K562 (cell line): ENCODE measurements around the gene NOC4L. TPM values are rescaled to one million over a fixed set of nuclear protein-coding genes. Genes with fewer than 3 reads are reported as not detected.
A peak's percentile ranks its signal among the peaks of the same experiment; 100 is the strongest.

Experiments used
- BHLHE40 ChIP-seq: IDR thresholded peaks from 2 replicates; pipeline ENCODE4 v1.6.1; 2011; ENCODE audit warnings: low read length, improper control_type of control experiment
- CREB1 ChIP-seq, 2 experiments: sonication (generic) in 1 of 2; formaldehyde crosslinking in 1 of 2; IDR thresholded peaks; 2 replicates each; pipeline versions ENCODE4 v1.6.1 to v1.8.0; 2012 to 2022; ENCODE audit warnings: inconsistent platforms in 1 of 2, mild to moderate bottlenecking in 1 of 2, missing genetic modification reagents in 1 of 2, moderate library complexity in 1 of 2
- E2F3 ChIP-seq: fragments of 250-450 bp; sonication (Bioruptor Pico); IDR thresholded peaks from 2 replicates; pipeline ENCODE4 v1.4.0; 2020; ENCODE audit warnings: mild to moderate bottlenecking
- GATAD2A ChIP-seq: fragments of 450-650 bp; IDR thresholded peaks from 2 replicates; pipeline ENCODE4 v1.6.1; 2017
- HCFC1 ChIP-seq: IDR thresholded peaks from 2 replicates; pipeline ENCODE4 v1.6.1; 2012; ENCODE audit warnings: low read depth, low read length, improper control_type of control experiment
- NR2C1 ChIP-seq, 2 experiments: fragments of 450-650 bp; IDR thresholded peaks; 2 replicates each; pipeline ENCODE4 v1.6.1; 2017; ENCODE audit warnings: mild to moderate bottlenecking in 2 of 2, antibody characterized with exemption in 1 of 2, inconsistent platforms in 1 of 2, missing compliant biosample characterization in 1 of 2, missing genetic modification characterization in 1 of 2
- POLR2AphosphoS2 ChIP-seq: IDR thresholded peaks from 2 replicates; pipeline ENCODE4 v1.6.1; 2012; ENCODE audit warnings: low read length, improper control_type of control experiment
- RBM39 ChIP-seq: fragments of 200-400 bp; formaldehyde crosslinking; optimal IDR thresholded peaks from 2 replicates; pipeline ENCODE3; 2018; ENCODE audit warnings: low read depth, low read length
- SPI1 ChIP-seq: IDR thresholded peaks from 2 replicates; pipeline ENCODE4 v1.6.1; 2011; ENCODE audit warnings: low read depth, low read length, control low read depth, borderline replicate concordance
- SREBF2 ChIP-seq: sonication (generic); formaldehyde crosslinking; IDR thresholded peaks from 2 replicates; pipeline ENCODE4 v1.4.0; 2020; ENCODE audit warnings: mild to moderate bottlenecking, missing genetic modification reagents
- SUPT5H ChIP-seq: fragments of 450-650 bp; IDR thresholded peaks from 2 replicates; pipeline ENCODE4 v1.6.1; 2016
- TFAM ChIP-seq: fragments of 250-450 bp; sonication (Bioruptor Pico); conservative IDR thresholded peaks from 2 replicates; pipeline ENCODE4 v1.5.0; 2021; ENCODE audit warnings: mild to moderate bottlenecking, moderate library complexity
- THRAP3 ChIP-seq: fragments of 450-650 bp; IDR thresholded peaks from 2 replicates; pipeline ENCODE4 v1.6.1; 2016; ENCODE audit warnings: mild to moderate bottlenecking, inconsistent platforms, borderline replicate concordance
- TRIM24 ChIP-seq, 2 experiments: fragments of 450-650 bp; IDR thresholded peaks; 2 replicates each; pipeline ENCODE4 v1.6.1; 2016
- ZBTB17 ChIP-seq: fragments of 450-650 bp; formaldehyde crosslinking; IDR thresholded peaks from 2 replicates; pipeline ENCODE4 v1.4.0; 2020; ENCODE audit warnings: mild to moderate bottlenecking
- ZEB2 ChIP-seq: fragments of 450-650 bp; IDR thresholded peaks from 2 replicates; pipeline ENCODE4 v1.6.1; 2016
- ZNF253 ChIP-seq: fragments of 250-450 bp; sonication (Bioruptor Pico); conservative IDR thresholded peaks from 2 replicates; pipeline ENCODE4 v1.6.1; 2021; ENCODE audit warnings: mild to moderate bottlenecking
- ZNF785 ChIP-seq: fragments of 250-450 bp; sonication (Bioruptor Pico); IDR thresholded peaks from 2 replicates; pipeline ENCODE4 v1.4.0; 2020; ENCODE audit warnings: mild to moderate bottlenecking
- ZNF79 ChIP-seq: fragments of 250-450 bp; sonication (Bioruptor Pico); IDR thresholded peaks from 2 replicates; pipeline ENCODE4 v1.4.0; 2020; ENCODE audit warnings: low read depth, mild to moderate bottlenecking, moderate library complexity
- ZZZ3 ChIP-seq: fragments of 450-650 bp; IDR thresholded peaks from 2 replicates; pipeline ENCODE4 v1.6.1; 2016; ENCODE audit warnings: antibody characterized with exemption, mild to moderate bottlenecking, moderate library complexity
- polyA plus RNA-seq, 8 experiments: library from polyadenylated mRNA; depleted of rRNA in 4 of 8; stranded (reverse) in 5 of 8; unstranded in 3 of 8; fragments of >200 nt; fragmentation: Nextera tagmentation in 2 of 8; fragmentation: Illumina TruSeq in 1 of 8; extraction: Ambion mirVana in 2 of 8; extraction: Trizol in 1 of 8; gene quantifications; 2 replicates each; pipeline versions ENCODE4 v1.2.1 to v1.2.3, GENCODE V29; 2011 to 2014; ENCODE audit warnings: inconsistent platforms in 1 of 8, missing spikeins in 1 of 8
- total RNA-seq, 7 experiments: library from RNA; depleted of rRNA in 6 of 7; stranded (reverse); fragments of >200 nt in 6 of 7; fragmentation: Illumina TruSeq in 2 of 7; extraction: Trizol in 2 of 7; gene quantifications; 2 replicates each; pipeline versions ENCODE4 v1.2.1 to v1.2.3, GENCODE V29; 2011 to 2021; ENCODE audit warnings: low replicate concordance in 1 of 7
- TF ChIP-seq, protein P1 (sequence below): fragments of 450-650 bp; IDR thresholded peaks from 2 replicates; pipeline ENCODE4 v1.6.1; 2014; ENCODE audit warnings: low read depth, mild to moderate bottlenecking, moderate library complexity, borderline replicate concordance
- TF ChIP-seq, protein P2 (sequence below), 2 experiments: IDR thresholded peaks; 2 replicates each; pipeline ENCODE4 v1.6.1; 2012; ENCODE audit warnings: improper control_type of control experiment in 2 of 2, low read depth in 2 of 2, low read length in 2 of 2, borderline replicate concordance in 1 of 2
- TF ChIP-seq, protein P3 (sequence below): fragments of 200-800 bp; sonication (Bioruptor generic); IDR thresholded peaks from 2 replicates; pipeline ENCODE4 v1.6.1; 2017; ENCODE audit warnings: missing genetic modification characterization, missing compliant biosample characterization

NOC4L gene
- total and polyA plus RNA-seq, 9 of the 15 experiments (the other 6 are each of a cell fraction or from before 2014, with no cell fraction given): 1.3 to 77.0 (median 20.0) TPM

DNA sequence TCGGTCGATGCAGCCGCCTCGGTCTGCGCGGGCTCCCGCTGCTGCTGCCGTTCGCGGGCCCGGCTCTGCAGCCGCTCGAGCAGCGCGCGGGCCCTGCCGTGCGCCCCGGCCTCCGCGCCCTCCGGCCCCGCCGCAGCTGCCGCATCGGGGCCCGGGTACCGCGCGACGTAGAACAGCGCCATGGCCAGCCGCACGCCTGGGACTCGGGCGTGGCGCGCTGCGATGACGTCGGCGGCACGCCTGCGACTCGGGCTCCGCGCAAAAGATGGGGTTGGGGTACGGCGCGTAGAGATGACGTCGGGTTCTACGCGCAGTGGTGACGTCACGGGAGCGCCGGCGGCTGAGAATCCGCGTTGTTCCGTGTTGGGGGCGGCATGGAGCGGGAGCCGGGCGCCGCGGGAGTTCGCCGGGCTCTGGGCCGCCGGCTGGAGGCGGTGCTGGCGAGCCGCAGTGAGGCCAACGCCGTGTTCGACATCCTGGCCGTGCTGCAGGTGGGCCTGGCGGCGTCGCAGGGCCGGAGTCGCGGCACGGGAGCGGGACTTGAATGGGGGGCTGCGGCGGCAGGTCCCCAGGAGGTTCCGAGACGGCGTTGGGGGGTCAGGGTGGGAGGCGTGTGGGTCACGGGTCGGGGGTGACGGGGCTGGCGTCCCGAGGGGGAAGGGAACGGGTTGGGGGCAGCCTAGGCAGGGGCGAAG is at the start of gene NOC4L, which contains the start of gene DDX51 (continued):
- TF ChIP-seq, protein P1, sequence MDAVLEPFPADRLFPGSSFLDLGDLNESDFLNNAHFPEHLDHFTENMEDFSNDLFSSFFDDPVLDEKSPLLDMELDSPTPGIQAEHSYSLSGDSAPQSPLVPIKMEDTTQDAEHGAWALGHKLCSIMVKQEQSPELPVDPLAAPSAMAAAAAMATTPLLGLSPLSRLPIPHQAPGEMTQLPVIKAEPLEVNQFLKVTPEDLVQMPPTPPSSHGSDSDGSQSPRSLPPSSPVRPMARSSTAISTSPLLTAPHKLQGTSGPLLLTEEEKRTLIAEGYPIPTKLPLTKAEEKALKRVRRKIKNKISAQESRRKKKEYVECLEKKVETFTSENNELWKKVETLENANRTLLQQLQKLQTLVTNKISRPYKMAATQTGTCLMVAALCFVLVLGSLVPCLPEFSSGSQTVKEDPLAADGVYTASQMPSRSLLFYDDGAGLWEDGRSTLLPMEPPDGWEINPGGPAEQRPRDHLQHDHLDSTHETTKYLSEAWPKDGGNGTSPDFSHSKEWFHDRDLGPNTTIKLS: peak; percentile 66
- peak; percentile 66; the same call in 1 of the 2 replicates for TF ChIP-seq E2F3 (CRISPR knock-in tag)
- TF ChIP-seq, protein P2, sequence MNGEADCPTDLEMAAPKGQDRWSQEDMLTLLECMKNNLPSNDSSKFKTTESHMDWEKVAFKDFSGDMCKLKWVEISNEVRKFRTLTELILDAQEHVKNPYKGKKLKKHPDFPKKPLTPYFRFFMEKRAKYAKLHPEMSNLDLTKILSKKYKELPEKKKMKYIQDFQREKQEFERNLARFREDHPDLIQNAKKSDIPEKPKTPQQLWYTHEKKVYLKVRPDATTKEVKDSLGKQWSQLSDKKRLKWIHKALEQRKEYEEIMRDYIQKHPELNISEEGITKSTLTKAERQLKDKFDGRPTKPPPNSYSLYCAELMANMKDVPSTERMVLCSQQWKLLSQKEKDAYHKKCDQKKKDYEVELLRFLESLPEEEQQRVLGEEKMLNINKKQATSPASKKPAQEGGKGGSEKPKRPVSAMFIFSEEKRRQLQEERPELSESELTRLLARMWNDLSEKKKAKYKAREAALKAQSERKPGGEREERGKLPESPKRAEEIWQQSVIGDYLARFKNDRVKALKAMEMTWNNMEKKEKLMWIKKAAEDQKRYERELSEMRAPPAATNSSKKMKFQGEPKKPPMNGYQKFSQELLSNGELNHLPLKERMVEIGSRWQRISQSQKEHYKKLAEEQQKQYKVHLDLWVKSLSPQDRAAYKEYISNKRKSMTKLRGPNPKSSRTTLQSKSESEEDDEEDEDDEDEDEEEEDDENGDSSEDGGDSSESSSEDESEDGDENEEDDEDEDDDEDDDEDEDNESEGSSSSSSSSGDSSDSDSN (IDR thresholded peaks at IDR 0.05; ENCODE audit: borderline replicate concordance in 1 of 2, low read depth in 2 of 2, low read length in 2 of 2): 0 out of 4 replicates have a peak, but pooled peaks have one; percentile 10 to 33
- peak; percentile 95 for TF ChIP-seq HCFC1
- peak; percentile 34; the same call in 1 of the 2 replicates for TF ChIP-seq ZBTB17 (CRISPR knock-in tag)
- TF ChIP-seq SPI1: no peak
- TF ChIP-seq NR2C1 (IDR thresholded peaks at IDR 0.05): no peak
- no peak for TF ChIP-seq NR2C1 (tag; IDR thresholded peaks at IDR 0.05)
- TF ChIP-seq SUPT5H: peak; percentile 72
- no peak for TF ChIP-seq ZNF253
- peak; percentile 97 for TF ChIP-seq BHLHE40
- no peak for TF ChIP-seq ZNF79 (CRISPR knock-in tag)
- no peak for TF ChIP-seq ZZZ3
- no peak for TF ChIP-seq RBM39
- TF ChIP-seq SREBF2 (CRISPR knock-in tag): no peak
- TF ChIP-seq ZNF785: no peak
- no peak for TF ChIP-seq ZEB2
- TF ChIP-seq, protein P3, sequence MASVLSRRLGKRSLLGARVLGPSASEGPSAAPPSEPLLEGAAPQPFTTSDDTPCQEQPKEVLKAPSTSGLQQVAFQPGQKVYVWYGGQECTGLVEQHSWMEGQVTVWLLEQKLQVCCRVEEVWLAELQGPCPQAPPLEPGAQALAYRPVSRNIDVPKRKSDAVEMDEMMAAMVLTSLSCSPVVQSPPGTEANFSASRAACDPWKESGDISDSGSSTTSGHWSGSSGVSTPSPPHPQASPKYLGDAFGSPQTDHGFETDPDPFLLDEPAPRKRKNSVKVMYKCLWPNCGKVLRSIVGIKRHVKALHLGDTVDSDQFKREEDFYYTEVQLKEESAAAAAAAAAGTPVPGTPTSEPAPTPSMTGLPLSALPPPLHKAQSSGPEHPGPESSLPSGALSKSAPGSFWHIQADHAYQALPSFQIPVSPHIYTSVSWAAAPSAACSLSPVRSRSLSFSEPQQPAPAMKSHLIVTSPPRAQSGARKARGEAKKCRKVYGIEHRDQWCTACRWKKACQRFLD (CRISPR knock-in tag): peak; percentile 92; the same call in 1 of the 2 replicates
- peak; percentile 60; the same call in 1 of the 2 replicates for TF ChIP-seq GATAD2A
- no peak for TF ChIP-seq THRAP3
- no peak for TF ChIP-seq TRIM24 (IDR thresholded peaks at IDR 0.05)
- TF ChIP-seq CREB1 (IDR thresholded peaks at IDR 0.05): peak; percentile 100
- TF ChIP-seq CREB1 (CRISPR knock-in tag; IDR thresholded peaks at IDR 0.05): peak; percentile 99
- TF ChIP-seq POLR2AphosphoS2: no peak
- TF ChIP-seq TFAM: no peak
